GM19467 (cell line): ENCODE data around the gene SLC17A8.

Experiments used
- ATAC-seq: cut with Tn5 transposase; IDR thresholded peaks from one replicate; pipeline ENCODE4 v1.9.1; 2021; ENCODE audit warnings: mild to moderate bottlenecking, moderate library complexity; ENCODE audit not compliant: unreplicated experiment

Gene SLC17A8

DNA sequence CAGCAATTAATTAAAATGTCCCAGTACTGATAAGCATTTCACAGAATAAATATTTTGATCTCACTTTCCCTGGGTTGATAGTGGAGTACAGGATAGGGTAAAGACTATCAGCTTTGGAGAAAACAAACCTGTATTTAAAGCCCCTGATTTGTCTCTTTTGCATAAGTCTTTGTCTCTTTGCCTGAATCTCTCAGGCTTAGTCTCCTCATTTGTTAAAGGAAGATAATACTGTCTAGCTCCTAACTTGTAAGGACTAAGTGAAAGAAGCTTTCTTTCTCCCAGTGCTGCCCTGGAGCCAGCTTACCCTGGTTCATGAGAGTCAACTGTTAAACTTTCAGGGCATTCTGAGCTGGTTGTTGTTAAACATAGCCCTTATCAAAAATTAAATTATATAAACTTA lies 111.3 kb downstream of the SLC17A8 start:
- no peak for ATAC-seq
